H1 (cell line): ENCODE results near the gene ZNF532. TPM values are rescaled to one million over a fixed set of nuclear protein-coding genes. Genes with fewer than 3 reads are reported as not detected.

ENCODE experiments used
- CTCF ChIA-PET: fragments of 300-600 bp; sonication (Branson Sonifier 250); formaldehyde crosslinking; loops from one replicate; lab custom pipeline; 2021; ENCODE audit not compliant: partially characterized antibody; lab: Charles Lee
- POLR2A ChIA-PET: fragments of 300-600 bp; sonication (Branson Sonifier 250); formaldehyde crosslinking; loops from one replicate; lab custom pipeline; 2021; ENCODE audit warnings: inconsistent platforms; ENCODE audit not compliant: partially characterized antibody; lab: Charles Lee
- DNase-seq, 2 experiments: peaks; one replicate each; pipeline versions ENCODE4 v3.0.0 to v3.0.0-alpha.2; 2010 to 2022; ENCODE audit warnings: low spot score in 2 of 2, low read depth in 1 of 2, mixed read lengths in 1 of 2
- FAIRE-seq: peaks from 2 replicates; lab custom pipeline; 2011; peaks lifted over from hg19 to GRCh38; lab: Jason Lieb, UNC
- H2AFZ ChIP-seq: 2 replicates; pipeline ENCODE4 v1.8.1; 2012; ENCODE audit warnings: low read length, inconsistent platforms
- H2AK5ac ChIP-seq: 2 replicates; pipeline ENCODE4 v1.6.1; 2013; ENCODE audit warnings: low read depth, low read length
- H2BK120ac ChIP-seq: replicated peaks from 2 replicates; pipeline ENCODE3; 2013; ENCODE audit warnings: low read depth, low read length, inconsistent platforms
- H2BK12ac ChIP-seq: 2 replicates; pipeline ENCODE4 v1.6.1; 2013; ENCODE audit warnings: low read depth, low read length
- H2BK15ac ChIP-seq: 2 replicates; pipeline ENCODE4 v1.6.1; 2013; ENCODE audit warnings: low read length
- H2BK20ac ChIP-seq: 2 replicates; pipeline ENCODE4 v1.6.1; 2013; ENCODE audit warnings: low read length
- H2BK5ac ChIP-seq: 2 replicates; pipeline ENCODE4 v1.6.1; 2013; ENCODE audit warnings: low read depth, low read length
- H3K14ac ChIP-seq: 2 replicates; pipeline ENCODE4 v1.6.1; 2013; ENCODE audit warnings: inconsistent platforms; ENCODE audit not compliant: insufficient read length
- H3K18ac ChIP-seq: 2 replicates; pipeline ENCODE4 v1.6.1; 2013; ENCODE audit warnings: low read length; ENCODE audit errors: extremely low read depth
- H3K23ac ChIP-seq: 2 replicates; pipeline ENCODE4 v1.6.1; 2013; ENCODE audit warnings: inconsistent platforms; ENCODE audit not compliant: insufficient read length
- H3K23me2 ChIP-seq: 2 replicates; pipeline ENCODE4 v1.6.1; 2013; ENCODE audit warnings: low read depth, low read length
- H3K27ac ChIP-seq: 2 replicates; pipeline ENCODE4 v1.6.1; 2011; ENCODE audit warnings: low read depth, low read length, inconsistent platforms
- H3K27me3 ChIP-seq, 4 experiments: replicated peaks in 1 of 4; 1 replicate in 1 of 4; 2 replicates in 3 of 4; pipeline versions ENCODE4 v1.6.1 to v1.8.1; 2011 to 2013; ENCODE audit warnings: low read length in 3 of 4, mild to moderate bottlenecking in 3 of 4, inconsistent platforms in 2 of 4, mixed read lengths in 2 of 4, moderate library complexity in 1 of 4; ENCODE audit not compliant: control insufficient read depth in 3 of 4, insufficient read depth in 3 of 4; ENCODE audit errors: extremely low read depth in 1 of 4
- H3K36me3 ChIP-seq, 4 experiments: 2 replicates each; pipeline versions ENCODE4 v1.6.1 to v1.8.1; 2011 to 2013; ENCODE audit warnings: mild to moderate bottlenecking in 4 of 4, low read length in 3 of 4, moderate library complexity in 2 of 4, control low read depth in 1 of 4, inconsistent platforms in 1 of 4; ENCODE audit not compliant: insufficient read depth in 4 of 4, control insufficient read depth in 2 of 4
- H3K4ac ChIP-seq: replicated peaks from 2 replicates; pipeline ENCODE3; 2013; ENCODE audit warnings: low read length, low read depth, mixed read lengths, inconsistent platforms; ENCODE audit not compliant: insufficient read length
- H3K4me1 ChIP-seq, 4 experiments: replicated peaks in 1 of 4; 1 replicate in 1 of 4; 2 replicates in 3 of 4; pipeline versions ENCODE4 v1.6.1 to v1.8.1; 2011 to 2013; ENCODE audit warnings: low read length in 3 of 4, inconsistent platforms in 2 of 4, mixed read lengths in 1 of 4; ENCODE audit not compliant: insufficient read depth in 4 of 4, control insufficient read depth in 3 of 4
- H3K4me2 ChIP-seq, 2 experiments: 2 replicates each; pipeline versions ENCODE4 v1.6.1 to v1.8.1; 2011 to 2013; ENCODE audit warnings: low read depth in 2 of 2, low read length in 2 of 2, control low read depth in 1 of 2, inconsistent platforms in 1 of 2, mild to moderate bottlenecking in 1 of 2; ENCODE audit not compliant: insufficient read depth in 1 of 2
- H3K4me3 ChIP-seq, 4 experiments: fragments of 200-600, 300-600 bp in 1 of 4; sonication (generic), shearing (Covaris generic), sonication (Bioruptor Twin) in 1 of 4; 2 replicates each; pipeline versions ENCODE4 v1.5.1 to v1.8.1; 2011 to 2016; ENCODE audit warnings: low read length in 4 of 4, low read depth in 3 of 4, control low read depth in 2 of 4, inconsistent platforms in 2 of 4, mild to moderate bottlenecking in 2 of 4, mixed read lengths in 1 of 4, moderate library complexity in 1 of 4; ENCODE audit not compliant: insufficient read depth in 2 of 4; ENCODE audit errors: extremely low read depth in 1 of 4
- H3K56ac ChIP-seq: replicated peaks from 2 replicates; pipeline ENCODE3; 2013; ENCODE audit warnings: low read depth, mild to moderate bottlenecking, mixed read lengths, low read length, inconsistent platforms; ENCODE audit not compliant: insufficient read length
- H3K79me1 ChIP-seq: 2 replicates; pipeline ENCODE4 v1.6.1; 2013; ENCODE audit warnings: low read depth, low read length, control low read depth
- H3K79me2 ChIP-seq, 2 experiments: 2 replicates each; pipeline versions ENCODE4 v1.6.1 to v1.8.1; 2012 to 2013; ENCODE audit warnings: low read length in 2 of 2, mild to moderate bottlenecking in 2 of 2, inconsistent platforms in 1 of 2; ENCODE audit not compliant: insufficient read depth in 2 of 2, control insufficient read depth in 1 of 2
- H3K9ac ChIP-seq, 4 experiments: replicated peaks in 1 of 4; 1 replicate in 1 of 4; 2 replicates in 3 of 4; pipeline versions ENCODE4 v1.6.1 to v1.8.1; 2011 to 2013; ENCODE audit warnings: low read depth in 3 of 4, low read length in 3 of 4, control low read depth in 2 of 4, mild to moderate bottlenecking in 2 of 4, moderate library complexity in 2 of 4, inconsistent platforms in 1 of 4; ENCODE audit errors: extremely low read depth in 1 of 4
- H3K9me3 ChIP-seq, 2 experiments: 2 replicates each; pipeline versions ENCODE4 v1.6.1 to v1.8.1; 2012 to 2013; ENCODE audit warnings: mild to moderate bottlenecking in 2 of 2, moderate library complexity in 2 of 2, control low read depth in 1 of 2, inconsistent platforms in 1 of 2, low read depth in 1 of 2, low read length in 1 of 2, mixed read lengths in 1 of 2; ENCODE audit not compliant: insufficient read depth in 2 of 2
- H4K20me1 ChIP-seq, 2 experiments: replicated peaks in 1 of 2; 2 replicates each; pipeline versions ENCODE3 to v1.8.1; 2011 to 2013; ENCODE audit warnings: inconsistent platforms in 2 of 2, low read length in 2 of 2, mild to moderate bottlenecking in 1 of 2; ENCODE audit not compliant: insufficient read depth in 2 of 2, control insufficient read depth in 1 of 2
- H4K5ac ChIP-seq: 2 replicates; pipeline ENCODE4 v1.6.1; 2013; ENCODE audit warnings: low read length, low read depth, mixed read lengths, inconsistent platforms; ENCODE audit not compliant: insufficient read length
- H4K8ac ChIP-seq: 2 replicates; pipeline ENCODE4 v1.8.0; 2013; ENCODE audit warnings: mild to moderate bottlenecking, moderate library complexity, low read length, inconsistent platforms; ENCODE audit not compliant: insufficient read depth; ENCODE audit errors: extremely low read depth
- H4K91ac ChIP-seq: replicated peaks from 2 replicates; pipeline ENCODE3; 2013; ENCODE audit warnings: low read length, mixed read lengths, inconsistent platforms; ENCODE audit not compliant: insufficient read length
- CTCF ChIP-seq, 3 experiments: IDR thresholded peaks; 1 replicate in 2 of 3; 2 replicates in 1 of 3; pipeline versions ENCODE4 v1.5.1 to v1.6.1; 2011; ENCODE audit warnings: low read length in 3 of 3, mild to moderate bottlenecking in 3 of 3, inconsistent platforms in 2 of 3, low read depth in 1 of 3, moderate library complexity in 1 of 3; ENCODE audit not compliant: insufficient read depth in 1 of 3; ENCODE audit errors: control extremely low read depth in 1 of 3
- EGR1 ChIP-seq: IDR thresholded peaks from 2 replicates; pipeline ENCODE4 v1.6.1; 2011; ENCODE audit warnings: low read depth, low read length, borderline replicate concordance
- EZH2 ChIP-seq: fragments of 200-600 bp; sonication (generic); IDR thresholded peaks from 2 replicates; pipeline ENCODE4 v1.7.1; 2012; ENCODE audit warnings: low read depth, mild to moderate bottlenecking, moderate library complexity, low read length, inconsistent platforms; ENCODE audit not compliant: severe bottlenecking
- GABPA ChIP-seq: IDR thresholded peaks from 2 replicates; pipeline ENCODE4 v1.6.1; 2011; ENCODE audit warnings: mild to moderate bottlenecking, low read length, moderate library complexity, borderline replicate concordance; ENCODE audit not compliant: insufficient read depth
- POLR2AphosphoS5 ChIP-seq: IDR thresholded peaks from 2 replicates; pipeline ENCODE4 v1.6.1; 2011; ENCODE audit warnings: low read depth, low read length
- RAD21 ChIP-seq, 2 experiments: IDR thresholded peaks in 1 of 2; conservative IDR thresholded peaks in 1 of 2; 2 replicates each; pipeline ENCODE4 v1.6.1; 2011; ENCODE audit warnings: low read depth in 2 of 2, low read length in 2 of 2, improper control_type of control experiment in 1 of 2, inconsistent platforms in 1 of 2, mild to moderate bottlenecking in 1 of 2, moderate library complexity in 1 of 2
- RNF2 ChIP-seq: fragments of 200-900, 300-1000 bp; sonication (generic); IDR thresholded peaks from 2 replicates; pipeline ENCODE4 v1.7.1; 2016; ENCODE audit warnings: borderline replicate concordance, low read depth, mild to moderate bottlenecking, antibody characterized with exemption, low read length; ENCODE audit not compliant: poor library complexity, severe bottlenecking; ENCODE audit errors: missing control alignments
- TBP ChIP-seq: IDR thresholded peaks from 2 replicates; pipeline ENCODE4 v1.6.1; 2011; ENCODE audit warnings: low read depth, low read length, improper control_type of control experiment
- WGBS, 2 experiments: shearing (Covaris generic) in 1 of 2; methylation state at CpG; one replicate each; pipeline versions ENCODE4 v1.1.6 to v1.1.7; 2013 to 2015; ENCODE audit warnings: low lambda C conversion rate in 2 of 2, mixed read lengths in 2 of 2, inconsistent platforms in 1 of 2, low coverage in 1 of 2, missing lambda C conversion rate in 1 of 2; ENCODE audit not compliant: insufficient replicate concordance in 2 of 2, insufficient coverage in 1 of 2, insufficient read length in 1 of 2; ENCODE audit errors: extremely low coverage in 1 of 2, missing lambda C conversion rate in 1 of 2; 5-methylcytosine and 5-hydroxymethylcytosine counted together
- polyA plus RNA-seq, 7 experiments: library from polyadenylated mRNA; depleted of rRNA in 3 of 7; stranded (reverse) in 5 of 7; unstranded in 2 of 7; fragments of >200 nt in 5 of 7; fragments of 200-250 nt in 2 of 7; gene quantifications; 1 replicate in 5 of 7; 2 replicates in 1 of 7; 4 replicates in 1 of 7; pipeline versions ENCODE4 v1.2.1 to v1.2.3, GENCODE V29; 2011 to 2013; ENCODE audit warnings: missing spikeins in 2 of 7, mixed read lengths in 2 of 7
- total RNA-seq: library from RNA; stranded (reverse); fragmentation: NEBNext Ultra II Directional; extraction: Animal tissue kit (Norgen Biotek cat#: 25700); gene quantifications from 2 replicates; pipeline ENCODE4 v1.2.1, GENCODE V29; 2021

ZNF532 gene
- total and polyA plus RNA-seq, 2 of the 8 experiments (the other 6 are each of a cell fraction or from before 2014, with no cell fraction given) = 143 to 240 TPM

GRCh38 chr18:58865033-58865590 is 435 bp downstream of the ZNF532 start:
- peaks cover 3 to 5% of the 10 kb centered on the region in 2 experiments; a peak in 2 of 4 replicates for H3K9me3 ChIP-seq
- H2AK5ac ChIP-seq = peak overlapping the region; percentile 69; the same call in 1 of the 2 replicates
- peaks cover 0 to 7% of the 10 kb centered on the region in 2 experiments for H4K20me1 ChIP-seq
- H3K14ac ChIP-seq = no peak overlapping the region
- H2BK15ac ChIP-seq = no peak overlapping the region
- peak overlapping the region; percentile 57 for H3K18ac ChIP-seq
- H3K9ac ChIP-seq = peak overlapping the region; percentile 62 to 90 (median 74)
- H4K91ac ChIP-seq = peak overlapping the region; percentile 84
- peaks cover 14 to 49% (median 33%) of the 10 kb centered on the region in 4 experiments for H3K36me3 ChIP-seq
- H2BK12ac ChIP-seq = peak overlapping the region; percentile 68
- H3K23me2 ChIP-seq = peaks cover 8% of the 10 kb centered on the region
- no peak overlapping the region for H3K56ac ChIP-seq
- WGBS, 2 experiments = 70% methylated on average over 4 of the region's 4 CpGs; no CpG with 5 or more reads in 1 of the 2 experiments
- peak overlapping the region; percentile 25 to 94 (median 48); a peak in 7 of 8 replicates for H3K4me3 ChIP-seq
- FAIRE-seq = no peak
- H2BK120ac ChIP-seq = no peak overlapping the region
- peak overlapping the region; percentile 98 for H2BK5ac ChIP-seq
- H4K5ac ChIP-seq = peak overlapping the region; percentile 60
- H3K79me2 ChIP-seq = peaks cover 32 to 74% of the 10 kb centered on the region in 2 experiments
- no peaks in the 10 kb centered on the region for H3K27me3 ChIP-seq
- peak overlapping the region; percentile 77 to 82 for H3K4me2 ChIP-seq
- 0 out of 2 replicates have a peak overlapping the region, but pooled peaks have one; percentile 82 for H2BK20ac ChIP-seq
- H3K23ac ChIP-seq = no peak overlapping the region
- H3K79me1 ChIP-seq = peaks cover 3% of the 10 kb centered on the region; the same call in 1 of the 2 replicates
- ChIA-PET CTCF (interaction anchor here (0.5 to 1.9 kb wide), 5 partner anchors 15 to 192 kb away, joined by 3 to 10 read pairs (median 4); no protein-coding TSS in a partner anchor), POLR2A (interaction anchor here (0.8 to 29.3 kb wide), 18 partner anchors 13 to 205 kb away, joined by 3 to 622 read pairs (median 8); no protein-coding TSS in a partner anchor)
- peak overlapping the region; percentile 93 for H3K27ac ChIP-seq
- no peak overlapping the region for H3K4ac ChIP-seq
- no peak for DNase-seq
- no peak overlapping the region for H2AFZ ChIP-seq
- H3K4me1 ChIP-seq = peaks cover 22 to 54% (median 42%) of the 10 kb centered on the region in 4 experiments
- no peak overlapping the region for H4K8ac ChIP-seq
- TF ChIP-seq CTCF (IDR thresholded peaks at IDR 0.05; ENCODE audit: control extremely low read depth in 1 of 3, insufficient read depth in 1 of 3, low read depth in 1 of 3, low read length in 3 of 3) (no peak), TBP (no peak), POLR2AphosphoS5 (no peak), RNF2 (no peak), RAD21 (IDR thresholded peaks at IDR 0.05 in 1 of 2, conservative IDR thresholded peaks at IDR 0.05 in 1 of 2; ENCODE audit: low read depth in 2 of 2, low read length in 2 of 2) (no peak), EZH2 (no peak), EGR1 (no peak), GABPA (no peak)
